GM21717 (cell line): ENCODE measurements around the gene TNIP2.

ENCODE experiments used
- ATAC-seq: cut with Tn5 transposase; IDR thresholded peaks from one replicate; pipeline ENCODE4 v1.9.1; 2021; ENCODE audit warnings: mild to moderate bottlenecking, moderate library complexity; ENCODE audit not compliant: unreplicated experiment

TNIP2 gene

DNA sequence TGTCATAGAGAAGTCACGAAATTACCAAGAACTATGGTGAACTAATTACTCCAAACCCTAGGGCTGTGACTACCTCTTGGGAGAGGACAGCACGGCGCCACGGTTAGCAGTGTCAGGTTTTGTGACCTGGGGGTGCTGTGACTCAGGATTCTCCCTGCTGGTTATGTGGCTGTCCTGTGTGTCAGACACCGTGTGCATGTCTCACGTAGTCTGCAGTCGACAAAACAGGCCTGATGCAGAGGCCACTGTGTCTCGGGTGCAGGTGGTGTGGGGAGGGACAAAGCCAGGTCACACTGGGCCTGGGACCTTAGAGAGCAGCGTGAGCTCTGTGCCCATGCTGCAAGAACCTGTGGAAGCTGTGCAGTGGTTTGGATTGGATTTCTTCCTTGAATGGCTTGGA, 34.1 kb downstream of the TNIP2 start:
- ATAC-seq = no peak

- no peak for ATAC-seq
Measured at GRCh38 chr4:2721586-2721985, 34.5 kb downstream of the TNIP2 start.

DNA sequence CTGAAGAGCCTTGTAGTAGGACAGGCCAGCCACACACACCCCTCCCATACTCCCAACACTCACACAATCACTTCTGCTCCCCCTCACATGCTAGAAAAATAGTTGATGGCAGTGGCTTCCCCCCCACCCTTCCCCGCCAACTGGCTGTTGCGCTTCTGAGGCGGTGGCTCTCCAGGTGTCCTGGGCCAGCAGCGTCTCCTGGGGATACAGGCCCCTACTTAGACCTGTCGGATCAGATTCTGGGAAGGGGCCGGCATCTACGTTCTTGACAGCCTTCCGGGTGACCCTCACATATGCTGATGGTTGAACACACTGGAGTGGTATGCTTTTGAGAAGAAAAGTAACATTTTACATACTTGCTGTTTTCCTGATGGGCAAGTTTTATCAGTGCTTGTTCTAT, 39.9 kb downstream of the TNIP2 start:
- ATAC-seq = no peak

GRCh38 chr4:2715426-2715825, 40.7 kb downstream of the TNIP2 start:
- no peak for ATAC-seq

- ATAC-seq = no peak
Measured at GRCh38 chr4:2714918-2715317, 41.2 kb downstream of the TNIP2 start.

DNA sequence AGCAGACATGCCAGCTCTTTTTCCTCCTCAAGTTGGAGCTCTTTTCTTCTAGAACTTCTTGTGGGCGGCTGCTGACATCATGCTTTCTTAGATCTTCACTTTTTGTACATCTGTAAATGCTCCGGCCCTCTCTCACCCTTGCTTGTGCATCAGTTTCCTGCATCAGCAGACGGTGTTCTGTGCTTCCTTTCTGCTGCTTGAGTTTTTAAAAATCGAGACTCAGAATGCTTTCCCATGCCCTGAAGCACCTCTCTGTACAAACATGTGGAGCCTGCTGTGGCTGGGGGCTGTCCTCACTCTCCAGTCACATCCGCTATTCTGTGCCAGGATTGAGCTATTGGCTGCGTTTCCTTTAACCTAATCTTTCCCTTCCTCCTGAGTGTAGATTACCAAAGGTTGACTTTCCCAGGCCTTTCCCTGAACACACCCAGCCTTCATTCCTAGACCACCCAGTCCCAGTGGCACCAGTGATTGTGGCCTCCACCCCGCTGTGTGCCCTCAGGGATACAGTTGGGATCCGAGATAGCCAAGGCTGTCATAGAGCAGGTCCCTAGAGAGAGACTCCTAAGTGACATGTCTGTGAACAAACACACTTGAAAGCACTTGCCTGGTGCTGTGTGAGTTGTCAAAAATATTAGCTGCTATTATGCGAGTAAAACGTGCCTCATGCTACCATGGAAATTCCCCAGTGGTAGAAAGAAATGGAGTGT, 41.9 kb downstream of the TNIP2 start:
- no peak for ATAC-seq

DNA sequence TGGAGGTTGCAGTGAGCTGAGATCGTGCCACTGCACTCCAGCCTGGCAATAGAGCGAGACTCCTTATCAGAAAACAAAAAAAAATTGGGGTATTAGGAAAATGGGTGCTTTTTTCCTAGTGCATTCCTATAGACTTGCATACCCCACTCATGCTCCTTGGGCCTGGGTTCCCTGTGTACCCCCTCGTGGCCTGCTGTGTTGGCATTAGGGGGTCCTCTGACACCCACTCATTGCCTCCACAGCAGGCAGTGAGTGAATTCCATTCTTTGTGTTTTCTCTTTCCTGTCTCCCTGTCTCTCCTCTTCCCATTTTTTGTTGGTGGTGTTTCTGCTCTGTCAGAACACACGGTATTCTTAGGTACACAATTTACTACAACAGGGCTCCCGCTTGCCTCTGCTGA, 42.8 kb downstream of the TNIP2 start:
- no peak for ATAC-seq

- no peak for ATAC-seq
Measured at GRCh38 chr4:2712261-2712842, 43.8 kb downstream of the TNIP2 start.

DNA sequence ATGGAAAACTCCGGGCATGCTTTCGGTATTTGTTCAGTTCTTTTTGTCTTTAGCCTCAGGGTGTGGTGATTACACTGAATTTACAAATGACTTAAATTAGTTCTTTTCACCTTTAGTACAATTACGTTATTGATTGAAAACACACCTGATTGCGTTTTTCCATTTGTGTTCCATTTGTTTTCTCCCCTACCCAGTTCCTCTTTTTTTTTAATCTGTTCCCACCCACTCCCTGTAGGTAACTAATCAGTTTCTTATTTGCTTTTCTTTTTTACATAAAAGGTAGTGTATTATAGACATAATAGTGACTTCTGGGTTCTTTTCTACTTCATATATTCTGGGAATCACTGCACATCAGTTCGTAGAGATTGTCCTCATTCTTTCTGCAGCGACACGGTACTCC, 53.4 kb downstream of the TNIP2 start:
- no peak for ATAC-seq

DNA sequence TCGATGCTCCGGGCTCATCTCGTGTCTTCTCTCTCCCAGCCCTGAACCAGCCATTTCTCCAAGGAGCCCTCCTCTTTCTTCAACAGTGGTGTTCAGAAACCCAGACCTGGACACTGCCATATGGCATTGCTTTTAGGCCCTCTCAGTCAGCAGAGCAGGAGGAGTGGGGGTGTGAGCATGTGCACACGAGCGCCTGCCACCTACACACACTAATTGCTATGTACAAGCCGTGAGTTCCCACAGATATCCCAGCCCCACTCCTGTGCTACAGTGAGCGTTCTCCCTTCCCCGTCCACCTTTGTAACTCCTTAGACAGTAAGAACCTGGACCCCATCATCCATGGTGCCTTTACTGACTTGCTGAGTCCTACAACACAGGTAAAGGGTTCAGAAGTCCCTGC, 53.8 kb downstream of the TNIP2 start:
- no peak for ATAC-seq

DNA sequence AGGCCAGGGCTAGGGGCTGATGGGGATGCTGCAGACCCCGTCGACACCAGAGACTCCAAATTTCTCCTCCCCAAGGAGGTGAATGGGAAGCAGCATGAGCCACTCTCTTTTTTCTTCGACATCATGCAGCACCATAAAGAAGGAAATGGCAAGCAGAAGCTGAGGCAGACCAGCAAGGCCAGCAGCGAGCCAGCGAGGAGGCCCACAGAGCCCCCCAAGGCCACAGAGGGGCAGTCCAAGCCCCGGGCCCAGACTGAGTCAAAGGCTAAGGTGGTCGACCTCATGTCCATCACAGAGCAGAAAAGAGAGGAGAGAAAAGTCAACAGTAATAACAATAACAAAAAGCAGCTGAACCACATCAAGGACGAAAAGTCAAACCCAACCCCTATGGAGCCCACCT, 56.1 kb downstream of the TNIP2 start:
- no peak for ATAC-seq

GRCh38 chr4:2699534-2699933, 56.6 kb downstream of the TNIP2 start:
- no peak for ATAC-seq

DNA sequence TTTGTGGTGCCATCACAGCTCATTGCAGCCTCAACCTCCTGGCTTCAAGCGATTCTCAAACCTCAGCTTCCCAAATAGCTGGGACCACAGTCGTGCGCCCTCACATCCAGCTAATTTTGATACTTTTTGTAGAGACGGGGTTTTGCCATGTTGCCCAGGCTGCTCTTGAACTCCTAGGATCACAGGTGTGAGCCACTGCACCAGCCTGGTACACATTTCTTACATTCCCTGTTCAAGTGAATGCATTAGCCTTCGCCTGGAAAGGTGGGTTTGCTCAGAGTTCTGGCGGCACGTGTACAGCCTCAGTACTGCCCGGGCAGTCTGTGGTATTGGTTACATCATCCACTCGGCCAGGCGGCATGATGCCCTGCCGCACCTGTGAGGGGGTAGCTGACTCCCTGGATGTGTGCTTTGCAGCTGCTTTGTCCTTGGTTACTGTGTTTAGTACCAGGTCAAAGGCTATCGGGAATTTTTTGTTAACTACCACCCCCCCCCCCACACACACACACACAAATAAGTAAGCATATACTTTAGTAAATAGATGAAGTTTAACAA, 57.1 kb downstream of the TNIP2 start:
- ATAC-seq = no peak

GRCh38 chr4:2698504-2698903, 57.6 kb downstream of the TNIP2 start:
- no peak for ATAC-seq

GRCh38 chr4:2697995-2698414, 58.1 kb downstream of the TNIP2 start:
- no peak for ATAC-seq

- ATAC-seq = peak; percentile 79
Measured at GRCh38 chr4:2696423-2696822, 59.7 kb downstream of the TNIP2 start.

- ATAC-seq = no peak
Measured at GRCh38 chr4:2695346-2696060, 60.6 kb downstream of the TNIP2 start.

- no peak for ATAC-seq
Measured at GRCh38 chr4:2694691-2695090, 61.4 kb downstream of the TNIP2 start.

DNA sequence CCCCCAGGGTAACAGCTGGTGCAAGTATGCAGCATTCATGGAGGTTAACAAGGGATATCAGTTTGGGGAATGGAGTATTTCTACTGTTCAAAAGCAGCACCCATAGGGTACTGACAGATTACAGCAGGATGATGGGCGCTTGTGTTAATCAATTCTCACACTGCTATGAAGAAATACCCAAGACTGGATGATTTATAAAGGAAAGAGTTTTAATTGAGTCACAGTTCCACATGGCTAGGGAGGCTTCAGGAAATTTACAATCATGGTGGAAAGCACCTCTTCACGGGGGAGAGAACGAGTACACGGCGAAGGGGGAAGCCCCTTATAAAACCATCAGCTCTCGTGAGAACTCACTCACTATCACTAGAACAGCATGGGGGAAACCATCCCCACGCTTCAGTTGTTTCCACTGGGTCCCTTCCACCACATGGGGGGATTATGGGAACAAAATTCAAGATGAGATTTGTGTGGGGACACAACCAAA, 64.1 kb downstream of the TNIP2 start:
- ATAC-seq = no peak
